Stimulated activated CD4-positive, alpha-beta T cell treated with anti-CD3 and anti-CD28 coated beads, Interleukin-2, amount 100 ng/mL, for 4 hours (primary cell): Measurements from ENCODE around the gene CNST.
"Not testable (repeated sequence)": the region's sequence is repeated elsewhere in the genome, so short reads cannot be mapped to it uniquely, and the experiment has no call there.

ENCODE experiments used
- DNase-seq: peaks from one replicate; pipeline ENCODE4 v3.0.0-alpha.2; 2020; ENCODE audit warnings: low read depth

The CNST gene

GRCh38 chr1:246624091-246624490 lies 57.8 kb downstream of the CNST start:
- DNase-seq: no peak

- no peak for DNase-seq
Observed at GRCh38 chr1:246629030-246629429, 62.8 kb downstream of the CNST start.

GRCh38 chr1:246629976-246630375 lies 63.7 kb downstream of the CNST start:
- no peak for DNase-seq

- no peak for DNase-seq
Observed at GRCh38 chr1:246631426-246631825, 65.2 kb downstream of the CNST start.

GRCh38 chr1:246632281-246633168 lies 66.3 kb downstream of the CNST start:
- DNase-seq: no peak

- DNase-seq: not testable (repeated sequence)
Observed at GRCh38 chr1:246634659-246635058, 68.4 kb downstream of the CNST start.

GRCh38 chr1:246638941-246639655 lies 72.8 kb downstream of the CNST start:
- no peak for DNase-seq

GRCh38 chr1:246639732-246640131 lies 73.5 kb downstream of the CNST start:
- no peak for DNase-seq

GRCh38 chr1:246640747-246641146 lies 74.5 kb downstream of the CNST start:
- DNase-seq: no peak

- DNase-seq: no peak
Observed at GRCh38 chr1:246641394-246641793, 75.1 kb downstream of the CNST start.

- no peak for DNase-seq
Observed at GRCh38 chr1:246642719-246643118, 76.5 kb downstream of the CNST start.

- no peak for DNase-seq
Observed at GRCh38 chr1:246647113-246647512, 80.9 kb downstream of the CNST start.

- DNase-seq: no peak
Observed at GRCh38 chr1:246647513-246647912, 81.3 kb downstream of the CNST start.

- no peak for DNase-seq
Observed at GRCh38 chr1:246651012-246651695, 84.9 kb downstream of the CNST start.

- DNase-seq: no peak
Observed at GRCh38 chr1:246658567-246658966, 92.3 kb downstream of the CNST start.

- no peak for DNase-seq
Observed at GRCh38 chr1:246659594-246660140, 93.4 kb downstream of the CNST start.

- no peak for DNase-seq
Observed at GRCh38 chr1:246661451-246661850, 95.2 kb downstream of the CNST start.

GRCh38 chr1:246667773-246668172 lies 101.5 kb downstream of the CNST start:
- no peak for DNase-seq

GRCh38 chr1:246669659-246670058 lies 103.4 kb downstream of the CNST start:
- no peak for DNase-seq

GRCh38 chr1:246674049-246674448 lies 107.8 kb downstream of the CNST start:
- no peak for DNase-seq

GRCh38 chr1:246677842-246678241 lies 111.6 kb downstream of the CNST start:
- DNase-seq: no peak
